CMK (cell line): ENCODE data around the gene ZDHHC24.
A peak's percentile ranks its signal among the peaks of the same experiment; 100 is the strongest.
"Not testable (repeated sequence)": the region's sequence is repeated elsewhere in the genome, so short reads cannot be mapped to it uniquely, and the experiment has no call there.

Experiments
- DNase-seq: peaks from one replicate; pipeline ENCODE4 v3.0.0-alpha.2; 2010; ENCODE audit warnings: low read depth

Gene ZDHHC24, protein sequence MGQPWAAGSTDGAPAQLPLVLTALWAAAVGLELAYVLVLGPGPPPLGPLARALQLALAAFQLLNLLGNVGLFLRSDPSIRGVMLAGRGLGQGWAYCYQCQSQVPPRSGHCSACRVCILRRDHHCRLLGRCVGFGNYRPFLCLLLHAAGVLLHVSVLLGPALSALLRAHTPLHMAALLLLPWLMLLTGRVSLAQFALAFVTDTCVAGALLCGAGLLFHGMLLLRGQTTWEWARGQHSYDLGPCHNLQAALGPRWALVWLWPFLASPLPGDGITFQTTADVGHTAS

DNA sequence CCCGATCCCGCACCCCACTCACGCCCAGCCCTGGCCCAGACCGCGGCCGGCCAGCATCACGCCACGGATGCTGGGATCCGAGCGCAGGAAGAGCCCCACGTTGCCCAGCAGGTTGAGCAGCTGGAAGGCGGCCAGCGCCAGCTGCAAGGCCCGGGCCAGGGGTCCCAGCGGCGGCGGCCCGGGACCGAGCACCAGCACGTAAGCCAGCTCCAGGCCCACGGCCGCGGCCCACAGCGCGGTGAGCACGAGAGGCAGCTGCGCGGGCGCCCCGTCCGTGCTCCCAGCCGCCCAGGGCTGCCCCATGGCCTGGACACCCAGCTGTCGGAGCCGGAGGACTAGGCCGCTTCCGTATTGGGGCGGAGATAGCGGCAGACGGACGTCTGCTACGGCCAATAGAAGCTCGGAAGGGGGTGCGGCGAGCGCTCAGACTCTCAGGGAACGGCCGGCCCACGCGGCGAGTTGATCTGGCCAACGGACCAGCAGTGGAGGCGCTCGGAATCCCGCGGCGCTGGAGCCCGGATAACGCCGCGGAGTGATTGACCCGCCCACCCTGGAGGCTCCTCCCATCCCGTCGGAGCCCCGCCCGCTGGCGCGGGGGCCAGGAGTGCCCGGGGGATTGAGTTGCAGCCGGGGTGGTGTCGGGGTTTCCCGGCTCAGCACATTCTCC lies at the start of gene ZDHHC24:
Gene ZDHHC24, minus strand, starts transcription at position 348 of the 667 bp plus-strand sequence. Its CDS starts 45 bp downstream, at position 303.
- peak; percentile 94 for DNase-seq

DNA sequence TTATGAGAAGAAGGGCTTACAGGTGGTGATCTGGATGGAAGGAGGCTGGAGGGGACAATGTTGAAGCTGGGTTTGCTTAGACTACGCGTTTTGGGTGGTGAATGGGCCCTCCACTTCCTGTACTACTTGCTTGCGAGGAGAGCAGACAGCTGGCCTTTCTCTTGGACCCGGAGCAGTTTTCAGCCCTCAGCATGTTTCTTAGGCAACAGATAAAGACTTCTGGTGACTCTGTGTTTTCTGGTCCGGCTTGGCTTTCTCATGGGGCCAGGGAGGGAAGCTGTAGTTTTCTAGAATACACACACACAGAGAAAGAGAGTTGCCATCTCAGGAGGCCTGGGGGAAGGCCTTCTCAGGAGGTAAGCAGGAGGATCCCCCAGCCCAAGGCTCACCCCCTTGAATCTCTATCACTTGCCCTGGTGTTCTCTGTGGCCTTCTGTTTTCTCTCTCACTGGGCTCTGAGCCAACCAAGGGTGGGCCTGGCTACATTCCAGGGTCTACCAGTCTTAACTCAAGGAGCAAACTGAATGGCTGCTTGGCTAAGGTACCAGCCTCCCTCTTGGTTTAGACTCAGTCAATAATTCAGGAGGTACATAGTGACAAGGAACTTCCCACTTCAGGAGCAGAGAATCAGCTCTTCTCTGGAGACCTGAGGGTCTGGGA lies 49.5 kb upstream of the ZDHHC24 start:
- DNase-seq = no peak

DNA sequence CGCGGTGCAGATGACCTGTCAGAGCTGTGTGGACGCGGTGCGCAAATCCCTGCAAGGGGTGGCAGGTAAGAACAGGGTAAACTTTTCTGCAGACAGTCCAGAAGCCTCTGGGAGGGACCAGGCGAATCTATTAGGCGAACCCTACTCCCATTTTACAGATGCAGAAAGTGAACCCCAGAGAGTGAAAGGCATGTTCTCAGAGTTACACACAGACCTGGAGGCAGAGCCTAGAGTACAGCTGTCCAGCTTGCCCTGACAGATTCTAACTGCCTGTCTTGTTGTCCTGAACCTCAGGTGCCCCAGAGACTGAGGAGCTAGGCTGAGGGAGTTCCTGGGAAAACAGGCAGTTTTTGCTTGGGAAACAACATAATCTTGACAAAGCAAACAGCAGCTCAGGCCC lies 47.8 kb upstream of the ZDHHC24 start:
- DNase-seq = no peak

DNA sequence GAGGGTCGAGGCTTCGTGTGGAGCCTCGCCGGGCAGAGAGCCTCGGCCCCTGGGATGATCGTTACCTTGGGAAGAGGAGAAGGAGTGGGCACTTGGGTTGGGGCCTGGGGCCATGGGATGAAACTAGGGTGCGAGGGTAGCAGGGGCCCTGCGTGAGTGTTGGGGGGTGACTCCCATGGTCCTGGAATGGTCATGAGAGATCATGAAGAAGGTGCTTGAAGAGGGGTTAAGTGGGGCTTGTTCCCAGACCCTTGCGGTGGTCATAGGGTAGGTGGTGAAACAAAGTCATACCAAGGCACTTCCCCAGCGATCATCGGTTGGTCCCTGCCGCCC lies 47.4 kb upstream of the ZDHHC24 start:
- no peak for DNase-seq

DNA sequence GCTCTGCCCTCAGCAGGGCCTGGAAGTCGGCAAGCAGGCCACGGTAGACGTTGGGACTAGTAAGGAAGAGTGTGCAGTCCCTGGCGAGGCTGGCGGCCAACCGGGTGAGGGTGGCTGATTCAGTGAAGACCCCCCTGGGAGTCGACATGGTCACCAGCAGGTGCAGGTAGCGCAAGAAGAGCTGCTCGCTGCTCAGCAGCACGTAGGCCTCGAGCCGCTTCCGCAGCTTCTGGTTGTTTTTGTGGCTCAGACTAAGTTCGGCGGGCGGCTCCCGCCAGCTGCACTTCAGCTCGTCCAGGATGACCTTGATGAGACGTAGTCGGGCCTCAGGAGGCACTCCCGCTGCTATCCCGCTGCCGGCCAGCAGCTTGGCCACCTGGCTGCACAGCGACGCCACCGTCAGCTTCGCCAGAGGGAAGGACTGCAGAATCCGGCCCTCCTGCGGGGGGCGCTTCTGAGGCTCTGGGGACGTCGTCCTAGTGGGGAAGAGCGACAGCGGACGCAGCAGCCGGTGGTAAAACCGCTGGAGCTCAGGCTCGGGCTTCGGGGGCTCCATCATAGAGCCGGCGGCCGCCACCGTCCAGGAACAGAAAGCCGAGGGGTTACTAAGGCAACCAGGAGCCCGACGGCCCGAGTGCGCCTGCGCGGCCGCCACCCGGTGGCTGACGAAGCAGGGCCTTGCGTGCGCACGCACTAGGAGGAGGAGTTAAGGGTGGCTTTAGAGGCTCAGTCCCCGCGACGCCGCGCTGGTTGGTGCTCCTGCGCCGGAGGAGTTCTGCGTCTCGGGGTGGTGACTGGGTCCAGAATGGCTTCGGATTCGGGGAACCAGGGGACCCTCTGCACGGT lies 46.8 kb upstream of the ZDHHC24 start, which contains the start of the genes CCDC87 and CCS:
Gene CCDC87, minus strand, starts transcription at position 607 of the 846 bp plus-strand sequence. Its CDS starts 48 bp downstream, at position 559.
Gene CCS, plus strand, starts transcription at position 729 of the 846 bp plus-strand sequence. Its CDS starts 77 bp downstream, at position 806.
- DNase-seq = peak; percentile 91

DNA sequence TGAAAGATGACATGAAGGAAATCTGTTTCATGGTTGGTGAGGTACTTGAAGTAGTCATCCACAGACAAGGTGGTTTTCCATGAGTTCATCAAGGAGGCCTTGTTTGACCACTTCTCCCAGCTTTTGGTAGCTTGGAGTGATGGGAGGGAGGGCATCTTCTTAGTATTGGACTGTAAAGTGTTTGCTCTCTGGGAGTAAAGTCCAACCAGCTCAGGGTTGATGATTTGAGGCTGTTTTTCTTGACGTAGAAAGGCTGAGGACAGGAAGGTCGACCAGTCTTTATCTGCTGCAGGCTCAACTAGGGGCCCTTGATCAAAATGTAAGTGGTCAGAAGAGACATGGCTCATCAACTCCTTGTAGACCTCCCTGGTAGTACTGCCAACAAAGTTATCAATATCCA lies 45.3 kb upstream of the ZDHHC24 start:
- no peak for DNase-seq

GRCh38 chr11:66589996-66590675 lies 44.3 kb upstream of the ZDHHC24 start:
- no peak for DNase-seq

GRCh38 chr11:66589315-66589714 lies 43.5 kb upstream of the ZDHHC24 start:
- DNase-seq = not testable (repeated sequence)

DNA sequence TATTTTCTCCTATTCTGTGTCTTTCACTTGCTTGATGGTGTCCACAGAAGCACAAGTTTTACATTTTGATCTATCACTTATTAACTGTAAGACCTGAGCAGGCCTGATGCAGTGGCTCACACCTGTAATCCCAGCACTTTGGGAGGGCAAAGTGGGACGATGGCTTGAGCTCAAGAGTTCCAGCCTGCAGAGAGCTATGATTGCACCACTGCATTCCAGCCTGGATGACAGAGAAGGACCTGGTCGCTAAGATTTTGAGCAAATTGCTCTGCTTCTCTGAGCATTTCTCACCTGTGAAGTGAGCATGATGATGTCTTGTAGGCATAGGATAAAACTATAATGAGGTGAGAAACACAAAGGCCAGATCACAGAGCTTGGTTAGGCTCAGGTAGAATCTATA lies 40.3 kb upstream of the ZDHHC24 start:
- no peak for DNase-seq

GRCh38 chr11:66585447-66585846 lies 39.6 kb upstream of the ZDHHC24 start:
- DNase-seq = not testable (repeated sequence)

- DNase-seq = not testable (repeated sequence)
Measured at GRCh38 chr11:66582565-66583147, 36.8 kb upstream of the ZDHHC24 start.

- no peak for DNase-seq
Measured at GRCh38 chr11:66581261-66581660, 35.4 kb upstream of the ZDHHC24 start.

DNA sequence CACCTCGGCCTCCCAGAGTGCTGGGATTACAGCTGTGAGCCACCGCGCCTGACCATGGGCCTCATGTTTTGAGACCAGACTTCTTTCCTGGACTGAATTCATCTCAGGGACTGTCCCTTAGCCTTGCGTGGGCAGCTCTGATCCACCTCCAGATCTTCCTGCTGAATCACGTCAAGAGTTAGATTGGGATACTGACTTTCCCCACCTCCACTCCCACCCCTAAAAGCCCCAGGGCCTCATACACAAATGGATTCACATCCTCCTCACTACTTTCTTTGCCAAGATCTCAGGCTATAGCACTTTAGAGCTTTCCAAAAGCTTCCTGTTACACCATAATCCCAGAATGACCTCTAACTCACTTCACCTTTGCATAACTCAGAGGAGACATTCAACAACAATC lies 35.0 kb upstream of the ZDHHC24 start:
- no peak for DNase-seq

DNA sequence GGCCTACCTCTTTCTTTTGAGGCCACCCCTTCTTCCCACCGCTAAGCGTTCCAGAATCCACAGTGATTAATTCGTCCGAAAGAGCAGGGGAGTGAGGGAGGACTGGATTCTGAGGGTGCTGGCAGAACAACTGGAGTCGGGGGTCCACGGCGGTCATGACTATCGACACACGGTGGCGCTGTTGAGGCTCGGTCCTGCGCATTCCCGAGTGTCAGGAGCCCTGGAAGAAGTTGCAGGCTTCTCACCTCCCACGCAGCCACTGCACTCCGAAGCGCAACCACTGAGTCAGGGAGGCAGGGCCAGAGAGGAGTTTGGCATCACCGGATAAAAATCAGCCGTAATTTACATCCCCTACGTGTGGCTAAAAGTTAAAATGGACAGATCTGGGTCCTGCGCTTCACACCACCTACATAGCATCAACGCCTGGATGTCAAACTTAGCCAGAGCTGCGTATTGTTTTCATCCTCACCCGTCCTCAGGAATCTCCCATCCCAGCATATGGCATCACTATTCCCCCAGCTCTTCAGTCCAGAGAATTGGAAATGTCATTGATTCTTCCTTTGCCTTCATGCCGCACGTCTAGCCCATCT lies 33.3 kb upstream of the ZDHHC24 start:
- DNase-seq = no peak

- DNase-seq = no peak
Measured at GRCh38 chr11:66570850-66571180, 25.0 kb upstream of the ZDHHC24 start.

GRCh38 chr11:66570079-66570849 lies 24.4 kb upstream of the ZDHHC24 start:
- DNase-seq = no peak

- DNase-seq = no peak
Measured at GRCh38 chr11:66569076-66569475, 23.2 kb upstream of the ZDHHC24 start.

GRCh38 chr11:66568124-66568916 lies 22.5 kb upstream of the ZDHHC24 start, which contains the start of gene CTSF:
TSS of gene CTSF (minus strand) at chr11:66568606. CDS start at chr11:66568486, 120 bp downstream.
- DNase-seq = peak; percentile 49

DNA sequence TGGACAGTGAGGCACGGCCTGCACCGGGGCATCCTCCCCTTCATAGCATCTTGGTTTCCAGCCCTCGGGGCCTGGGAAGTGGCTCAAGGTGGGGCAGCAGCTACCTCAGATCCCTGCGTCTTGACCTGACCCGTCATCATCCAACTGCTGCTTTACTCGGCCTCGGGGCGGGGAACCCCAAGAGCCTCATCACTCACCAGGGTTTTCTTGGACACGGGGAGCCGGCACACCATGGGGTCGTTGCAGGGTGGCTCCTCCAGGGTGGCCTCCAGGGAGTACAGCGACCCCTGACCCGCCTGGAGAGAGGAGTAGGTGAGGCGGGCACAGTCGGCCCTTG lies 21.9 kb upstream of the ZDHHC24 start:
- no peak for DNase-seq
